OCI-LY1 (cell line): ENCODE measurements around the gene ADORA2A.

Experiments
- EZH2 ChIP-seq: fragments of 200-600 bp; sonication (generic), shearing (Covaris generic); IDR thresholded peaks from 2 replicates; pipeline ENCODE4 v1.8.0; 2017; ENCODE audit warnings: borderline replicate concordance, mixed run types, mild to moderate bottlenecking, antibody characterized with exemption, low read length, moderate library complexity, mixed read lengths
- TF ChIP-seq, protein P1 (sequence below): fragments of 200-600 bp; sonication (generic), shearing (Covaris generic); IDR thresholded peaks from 2 replicates; pipeline ENCODE4 v1.5.1; 2017; ENCODE audit warnings: mild to moderate bottlenecking, antibody characterized with exemption, low read length, moderate library complexity, mixed read lengths

DNA sequence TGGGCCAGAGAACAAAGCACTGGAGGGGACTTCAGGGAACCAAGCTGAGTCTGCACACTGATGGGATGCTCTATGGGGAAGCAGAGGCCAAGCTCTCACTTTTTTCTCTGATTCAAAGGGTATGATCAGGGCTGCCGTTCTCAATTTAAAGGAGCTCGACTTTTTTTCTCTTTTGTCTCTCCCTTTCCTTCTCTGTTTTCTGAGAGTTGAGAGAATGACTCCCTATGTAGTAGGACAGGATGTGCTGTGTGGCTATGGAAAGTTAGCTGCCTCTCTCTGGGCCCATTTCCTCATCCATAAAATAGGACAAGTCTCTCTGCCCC, 7.9 kb downstream of the ADORA2A start:
- TF ChIP-seq, protein P1, sequence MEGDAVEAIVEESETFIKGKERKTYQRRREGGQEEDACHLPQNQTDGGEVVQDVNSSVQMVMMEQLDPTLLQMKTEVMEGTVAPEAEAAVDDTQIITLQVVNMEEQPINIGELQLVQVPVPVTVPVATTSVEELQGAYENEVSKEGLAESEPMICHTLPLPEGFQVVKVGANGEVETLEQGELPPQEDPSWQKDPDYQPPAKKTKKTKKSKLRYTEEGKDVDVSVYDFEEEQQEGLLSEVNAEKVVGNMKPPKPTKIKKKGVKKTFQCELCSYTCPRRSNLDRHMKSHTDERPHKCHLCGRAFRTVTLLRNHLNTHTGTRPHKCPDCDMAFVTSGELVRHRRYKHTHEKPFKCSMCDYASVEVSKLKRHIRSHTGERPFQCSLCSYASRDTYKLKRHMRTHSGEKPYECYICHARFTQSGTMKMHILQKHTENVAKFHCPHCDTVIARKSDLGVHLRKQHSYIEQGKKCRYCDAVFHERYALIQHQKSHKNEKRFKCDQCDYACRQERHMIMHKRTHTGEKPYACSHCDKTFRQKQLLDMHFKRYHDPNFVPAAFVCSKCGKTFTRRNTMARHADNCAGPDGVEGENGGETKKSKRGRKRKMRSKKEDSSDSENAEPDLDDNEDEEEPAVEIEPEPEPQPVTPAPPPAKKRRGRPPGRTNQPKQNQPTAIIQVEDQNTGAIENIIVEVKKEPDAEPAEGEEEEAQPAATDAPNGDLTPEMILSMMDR: no peak
- no peak for TF ChIP-seq EZH2
